HG03442 (cell line): Measurements from ENCODE around the gene APC2.
"Not testable (repeated sequence)": the region's sequence is repeated elsewhere in the genome, so short reads cannot be mapped to it uniquely, and the experiment has no call there.

Experiments
- ATAC-seq: cut with Tn5 transposase; IDR thresholded peaks from one replicate; pipeline ENCODE4 v1.9.1; 2021; ENCODE audit warnings: mild to moderate bottlenecking, moderate library complexity; ENCODE audit not compliant: unreplicated experiment

The APC2 gene

DNA sequence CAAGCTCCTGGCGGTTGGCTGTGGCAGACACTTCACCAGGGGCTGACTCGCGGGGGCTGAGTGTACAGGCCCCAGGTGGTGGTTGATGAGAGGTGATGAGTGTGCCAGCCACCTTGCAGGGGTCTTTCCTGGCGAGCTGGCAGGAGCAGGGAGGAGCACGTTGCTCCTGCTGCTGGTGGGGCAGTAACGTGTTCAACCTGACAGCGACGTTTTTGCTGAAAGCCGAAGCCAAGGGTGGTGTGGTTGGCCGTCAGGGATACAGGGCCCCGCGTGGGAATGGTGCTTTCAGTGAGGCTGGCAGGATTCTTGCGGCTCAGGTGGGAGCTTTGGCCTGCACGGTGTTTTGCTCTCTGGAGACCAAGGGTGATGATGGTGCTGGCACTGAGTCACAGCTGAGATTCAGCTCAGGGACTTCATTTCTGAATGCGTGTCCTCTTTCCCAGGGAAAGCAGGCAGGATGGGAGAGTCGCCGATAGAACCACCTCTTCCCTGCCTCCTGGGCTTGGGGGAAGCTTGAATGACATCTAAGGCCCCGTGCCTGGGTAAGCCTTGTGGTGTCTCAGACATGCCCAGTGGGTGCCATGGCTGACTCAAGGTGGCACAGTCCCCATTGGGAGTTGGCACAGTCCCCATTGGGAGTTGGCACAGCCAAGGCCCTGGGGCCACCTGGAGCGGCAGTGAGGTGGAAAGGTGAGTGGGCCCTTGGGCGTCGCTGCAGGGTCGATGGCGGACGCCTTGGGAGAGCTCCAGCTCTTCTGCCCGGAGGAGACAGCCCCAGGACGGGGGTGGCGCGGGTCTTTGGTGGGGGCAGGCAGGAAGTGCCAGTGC, 33.7 kb upstream of the APC2 start:
- ATAC-seq, result no peak

DNA sequence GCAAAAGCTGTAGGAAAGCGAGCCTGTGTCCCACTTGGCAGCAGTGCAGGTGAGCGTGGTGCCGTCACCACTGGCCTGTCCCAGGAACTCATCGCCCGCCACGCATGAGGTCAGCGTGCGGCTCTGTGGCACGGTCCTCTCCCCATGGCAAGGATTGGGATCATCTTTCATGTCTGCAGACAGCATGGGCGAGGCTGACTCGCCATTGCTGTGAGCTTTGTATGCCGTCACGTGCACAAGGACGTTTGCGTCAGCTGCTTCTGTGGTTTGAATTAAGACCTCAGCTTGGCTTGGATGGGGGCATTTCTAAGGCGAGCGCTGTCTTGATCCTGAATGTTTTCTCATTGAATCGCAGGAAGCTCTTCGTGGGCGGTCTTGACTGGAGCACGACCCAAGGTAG, 32.8 kb upstream of the APC2 start:
- ATAC-seq, result no peak

DNA sequence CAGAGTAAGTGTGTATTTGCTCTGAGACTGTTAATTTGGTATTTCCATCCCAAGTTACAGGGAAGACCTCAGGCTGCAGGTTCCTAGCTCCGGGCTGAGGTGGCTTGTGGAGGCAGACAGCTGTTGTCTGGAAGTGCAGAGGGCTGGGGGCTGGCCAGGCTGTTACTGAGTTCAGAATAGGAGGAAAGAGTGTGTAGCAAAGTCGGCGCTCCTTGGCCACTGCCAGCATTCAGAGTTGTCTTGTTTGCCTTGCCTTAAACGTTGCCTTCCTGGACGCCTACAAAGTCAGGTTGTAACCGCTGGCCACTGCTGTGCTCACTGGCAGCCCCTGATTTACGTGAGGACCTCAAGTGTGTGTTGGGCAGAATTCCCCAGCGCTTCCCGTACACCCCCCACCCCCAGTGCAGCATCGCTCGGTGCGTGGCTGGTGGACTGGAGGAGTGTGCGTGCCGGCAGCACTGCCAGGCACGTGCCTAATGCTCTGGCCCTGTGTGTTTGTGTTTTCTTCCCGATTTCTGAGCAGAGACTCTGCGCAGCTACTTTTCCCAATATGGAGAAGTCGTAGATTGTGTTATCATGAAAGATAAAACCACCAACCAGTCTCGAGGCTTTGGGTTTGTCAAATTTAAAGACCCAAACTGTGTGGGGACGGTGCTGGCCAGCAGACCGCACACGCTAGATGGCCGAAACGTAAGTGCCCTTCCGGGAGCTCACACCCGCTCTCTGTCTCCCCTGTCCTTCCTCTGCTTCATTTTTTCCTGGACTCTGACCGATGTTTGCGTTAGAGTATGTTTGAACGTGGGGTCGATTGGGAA, 32.0 kb upstream of the APC2 start:
- ATAC-seq, result no peak

DNA sequence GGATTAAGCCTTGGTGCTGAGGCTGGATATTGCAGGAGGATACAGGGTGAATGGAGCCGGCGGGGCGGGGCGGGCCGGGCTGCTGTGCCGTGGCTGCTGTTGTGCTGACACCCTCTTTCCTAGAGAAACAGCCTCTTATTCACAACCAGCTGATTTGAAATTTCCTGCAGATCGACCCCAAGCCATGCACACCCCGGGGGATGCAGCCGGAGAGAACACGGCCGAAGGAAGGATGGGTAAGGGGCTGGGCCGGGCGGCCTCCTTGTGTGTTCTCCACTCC, 31.5 kb upstream of the APC2 start:
- no peak for ATAC-seq

DNA sequence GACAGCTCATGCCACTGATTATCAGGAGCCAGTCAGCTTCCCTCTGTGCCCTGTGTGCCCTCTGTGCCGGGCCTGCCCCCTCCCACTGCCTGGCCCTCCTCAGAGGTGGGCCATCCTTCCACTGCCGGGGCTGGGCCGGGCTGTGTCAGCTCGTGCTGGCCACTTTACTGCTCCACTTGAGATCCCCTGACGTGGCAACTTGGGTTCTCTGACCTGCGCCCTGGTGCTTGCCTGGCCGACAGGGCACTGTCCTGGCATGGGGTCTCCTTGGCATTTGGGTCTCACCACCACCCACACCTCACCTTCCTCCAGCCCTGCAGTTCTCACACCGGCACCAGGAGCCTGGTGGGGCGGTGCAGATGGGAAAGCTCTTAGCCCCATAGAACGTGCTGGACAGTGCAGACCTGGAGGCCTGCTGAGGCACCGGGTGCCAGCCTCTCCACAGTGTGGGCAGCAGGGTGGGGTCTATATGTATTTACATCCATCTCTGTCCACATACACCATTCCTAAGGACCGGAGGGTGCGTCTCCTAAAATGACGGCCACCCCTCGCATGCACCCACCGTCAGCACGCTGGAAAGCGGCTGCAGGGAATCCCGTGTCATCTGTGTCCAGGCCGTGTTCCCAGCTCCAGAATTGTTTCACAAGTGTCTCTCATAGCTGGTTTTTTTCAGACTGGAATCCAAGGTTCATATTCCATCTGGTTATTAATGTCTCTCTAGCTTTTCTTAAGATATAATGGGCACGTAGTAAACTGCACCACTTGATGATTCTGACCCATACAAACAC, 30.8 kb upstream of the APC2 start:
- ATAC-seq, result no peak

DNA sequence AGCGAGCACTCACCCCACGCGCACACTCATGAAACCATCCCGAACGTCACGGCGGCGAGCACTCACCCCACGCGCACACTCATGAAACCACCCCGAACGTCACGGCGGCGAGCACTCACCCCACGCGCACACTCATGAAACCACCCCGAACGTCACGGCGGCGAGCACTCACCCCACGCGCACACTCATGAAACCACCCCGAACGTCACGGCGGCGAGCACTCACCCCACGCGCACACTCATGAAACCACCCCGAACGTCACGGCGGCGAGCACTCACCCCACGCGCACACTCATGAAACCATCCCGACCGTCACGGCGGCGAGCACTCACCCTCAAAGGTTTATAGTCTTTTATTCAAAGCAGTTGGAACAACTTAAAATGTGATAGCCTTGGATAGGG, 29.8 kb upstream of the APC2 start:
- ATAC-seq, result not testable (repeated sequence)

DNA sequence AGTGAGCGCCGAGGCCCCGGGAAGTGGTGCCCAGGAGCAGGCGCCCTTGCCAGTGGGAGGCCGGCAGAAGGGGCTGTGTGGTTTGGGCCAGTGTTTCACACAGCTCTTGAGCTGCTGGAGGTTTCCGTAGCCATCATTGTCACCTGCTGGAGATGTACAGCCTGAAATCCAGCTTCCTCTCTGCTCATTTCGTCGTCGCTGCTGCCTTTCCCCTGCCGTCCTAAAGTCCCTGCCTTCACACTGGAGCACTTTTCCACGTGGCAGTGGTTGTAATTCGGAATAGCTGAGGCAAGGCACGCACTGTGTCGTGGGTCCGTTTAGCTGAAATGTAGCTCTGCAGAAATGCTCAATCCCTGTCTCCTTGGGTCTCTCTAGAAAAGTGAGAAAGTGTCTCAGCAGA, 29.3 kb upstream of the APC2 start:
- ATAC-seq, result no peak

DNA sequence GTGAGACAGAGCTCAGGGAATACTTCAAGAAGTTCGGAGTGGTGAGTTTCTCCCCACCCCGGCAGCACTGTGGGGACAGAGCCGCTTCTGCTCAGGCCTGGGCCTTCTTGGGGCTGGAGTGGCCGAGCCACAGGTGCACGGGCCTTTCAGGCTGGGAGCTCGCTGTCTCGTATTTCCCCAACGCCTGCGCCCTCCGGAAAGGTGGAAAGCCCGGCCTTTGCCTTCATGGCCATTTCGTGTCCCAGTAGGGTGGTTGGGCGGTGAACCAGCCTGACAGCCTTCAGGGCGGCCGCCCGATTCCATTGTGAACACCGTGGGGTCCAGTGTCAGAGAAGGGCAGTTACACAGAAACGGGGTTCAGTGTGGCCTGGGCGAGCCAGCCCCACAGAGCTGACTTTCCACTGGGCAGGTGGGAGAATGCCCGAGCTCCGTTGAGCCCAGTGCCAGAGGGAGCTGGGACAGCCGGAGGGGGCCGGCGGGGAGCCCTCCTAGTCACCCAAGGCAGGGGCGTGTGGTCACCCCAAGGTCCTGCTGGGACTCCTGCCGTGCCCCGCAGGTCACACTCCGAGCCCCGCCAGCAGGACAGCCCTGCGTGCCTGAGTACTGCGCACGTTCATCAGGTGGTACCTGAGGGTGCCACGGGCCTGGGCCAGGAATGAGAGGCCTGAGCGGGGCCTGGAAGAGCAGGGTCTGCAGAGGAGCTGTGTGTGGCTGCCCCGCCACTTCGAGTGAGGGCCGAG, 28.5 kb upstream of the APC2 start:
- ATAC-seq, result no peak

DNA sequence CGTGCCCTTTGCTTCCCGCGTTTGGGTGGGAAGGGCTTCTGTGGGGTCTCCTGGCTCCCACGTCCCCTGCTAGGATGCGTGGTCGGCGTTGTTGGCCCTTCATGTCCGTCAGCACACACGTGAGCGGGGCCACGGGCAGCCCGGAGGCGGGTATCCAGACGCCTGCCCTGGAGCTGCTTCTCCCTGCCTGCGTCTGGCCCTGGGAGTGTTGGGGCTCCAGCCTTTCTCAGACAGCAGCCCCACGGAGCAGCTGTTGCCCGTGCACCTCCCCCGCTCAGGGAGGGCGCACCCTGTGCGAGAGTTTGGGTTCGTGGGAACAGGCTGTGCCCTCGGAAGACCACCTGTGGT, 28.0 kb upstream of the APC2 start:
- ATAC-seq, result no peak

DNA sequence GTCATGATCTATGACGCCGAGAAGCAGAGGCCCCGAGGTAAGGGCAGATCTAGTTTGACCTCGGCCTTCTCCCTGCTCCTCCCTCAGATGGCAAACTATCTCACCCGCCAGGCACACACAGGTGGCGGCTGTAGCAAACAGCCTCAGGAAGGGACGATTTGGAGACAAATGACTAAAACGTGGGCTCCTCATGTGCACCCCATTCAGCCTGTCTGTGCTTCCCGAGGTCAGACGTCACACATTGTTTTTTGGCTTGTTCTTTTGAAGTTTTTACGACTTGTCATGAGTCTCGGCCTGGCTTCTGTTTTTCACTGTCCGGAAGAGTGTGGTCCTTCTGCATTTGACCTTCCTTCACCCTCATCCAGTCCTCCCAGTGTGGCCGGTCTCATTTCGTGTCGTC, 27.6 kb upstream of the APC2 start:
- no peak for ATAC-seq

DNA sequence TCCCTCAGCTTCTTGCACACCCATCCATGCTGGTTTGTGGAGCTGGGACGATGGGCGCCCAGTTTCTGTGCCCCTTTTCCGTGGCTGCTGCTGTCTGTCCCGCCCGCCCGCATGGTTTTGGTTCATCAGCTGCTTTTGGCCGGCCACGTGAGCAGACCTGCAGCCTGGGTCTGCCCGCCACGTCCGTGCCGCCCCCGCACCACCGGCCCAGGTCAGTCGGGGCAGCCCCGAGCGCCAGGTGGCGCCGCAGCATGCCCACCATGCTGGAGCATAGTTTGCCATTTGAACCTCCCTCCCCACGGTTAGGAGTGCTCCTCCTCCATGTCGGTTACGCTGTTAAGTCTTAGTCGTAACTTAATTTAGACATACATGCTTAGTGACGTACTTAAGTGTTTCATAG, 27.0 kb upstream of the APC2 start:
- no peak for ATAC-seq

DNA sequence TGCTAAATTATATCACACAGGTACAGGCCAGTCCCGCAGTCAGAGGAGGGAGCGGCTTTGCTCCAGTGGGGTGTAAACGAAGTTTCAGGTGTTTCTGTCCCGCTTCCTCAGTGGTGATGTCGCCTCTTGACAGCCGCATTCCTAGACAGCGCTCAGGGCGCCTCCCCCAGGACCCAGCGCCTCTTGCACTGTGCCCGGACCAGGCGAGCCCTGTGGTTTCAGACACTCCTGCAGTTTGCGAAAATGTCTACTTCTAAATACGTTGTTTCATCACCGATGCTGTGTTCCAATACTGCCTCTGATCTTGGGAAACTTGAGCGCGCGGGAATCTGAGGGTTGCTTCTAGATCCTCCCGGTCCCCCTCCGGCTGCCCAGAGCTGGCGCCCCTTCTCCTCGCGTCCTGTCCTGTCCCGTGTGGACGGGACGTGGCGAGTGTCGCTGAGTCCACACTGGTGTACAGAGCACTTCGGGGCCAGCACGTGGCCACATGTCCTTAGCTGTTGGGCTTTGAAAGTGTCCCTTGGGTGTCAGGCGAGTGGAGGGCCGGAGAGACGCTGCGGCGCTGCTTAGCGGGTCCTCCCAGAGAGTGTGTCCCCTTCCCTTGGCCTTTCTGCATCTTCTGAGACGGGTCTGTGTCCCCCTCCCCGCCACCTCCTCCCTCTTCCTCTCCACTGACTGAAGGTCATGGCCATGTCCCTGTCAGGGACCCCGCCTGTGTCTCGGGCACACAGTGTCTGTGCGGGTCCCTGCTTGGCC, 26.3 kb upstream of the APC2 start:
- no peak for ATAC-seq

DNA sequence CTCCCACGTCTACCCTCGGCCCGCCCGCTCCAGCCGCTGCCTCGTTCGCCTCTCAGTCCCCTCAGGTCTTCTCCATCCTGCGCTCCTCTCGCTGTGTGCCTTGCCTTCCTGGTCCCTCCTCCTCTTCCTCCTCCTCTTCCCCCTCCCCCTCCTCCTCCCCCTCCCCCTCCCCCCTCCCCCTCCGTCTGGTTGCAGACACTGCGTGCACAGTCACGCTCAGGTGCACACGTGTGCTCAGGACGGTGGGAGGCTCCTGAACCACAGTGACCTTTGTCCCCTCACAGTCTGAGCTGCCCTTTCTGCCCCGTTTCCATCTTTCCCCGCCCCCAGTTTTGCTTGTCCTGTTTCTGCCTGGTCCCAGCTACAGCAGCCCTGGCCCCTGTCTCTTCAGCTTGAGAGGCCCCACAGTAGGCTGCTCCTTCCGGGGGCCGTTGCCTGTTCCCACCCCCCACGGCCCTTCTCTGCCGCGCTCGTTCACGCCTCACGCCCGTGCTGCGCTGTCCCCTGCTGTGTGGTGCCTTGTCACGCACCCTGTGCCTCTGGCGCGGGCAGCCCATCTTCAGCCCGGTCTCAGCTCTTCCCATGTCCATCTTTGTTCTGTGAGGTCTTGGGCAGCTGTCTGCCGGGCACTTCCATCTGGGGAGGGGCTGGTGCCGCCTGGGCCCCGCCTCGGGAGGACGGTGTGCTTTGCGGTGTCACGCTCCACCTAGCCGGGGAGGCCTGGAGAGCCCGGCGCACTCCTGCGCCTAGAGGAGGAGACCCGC, 25.5 kb upstream of the APC2 start:
- no peak for ATAC-seq

DNA sequence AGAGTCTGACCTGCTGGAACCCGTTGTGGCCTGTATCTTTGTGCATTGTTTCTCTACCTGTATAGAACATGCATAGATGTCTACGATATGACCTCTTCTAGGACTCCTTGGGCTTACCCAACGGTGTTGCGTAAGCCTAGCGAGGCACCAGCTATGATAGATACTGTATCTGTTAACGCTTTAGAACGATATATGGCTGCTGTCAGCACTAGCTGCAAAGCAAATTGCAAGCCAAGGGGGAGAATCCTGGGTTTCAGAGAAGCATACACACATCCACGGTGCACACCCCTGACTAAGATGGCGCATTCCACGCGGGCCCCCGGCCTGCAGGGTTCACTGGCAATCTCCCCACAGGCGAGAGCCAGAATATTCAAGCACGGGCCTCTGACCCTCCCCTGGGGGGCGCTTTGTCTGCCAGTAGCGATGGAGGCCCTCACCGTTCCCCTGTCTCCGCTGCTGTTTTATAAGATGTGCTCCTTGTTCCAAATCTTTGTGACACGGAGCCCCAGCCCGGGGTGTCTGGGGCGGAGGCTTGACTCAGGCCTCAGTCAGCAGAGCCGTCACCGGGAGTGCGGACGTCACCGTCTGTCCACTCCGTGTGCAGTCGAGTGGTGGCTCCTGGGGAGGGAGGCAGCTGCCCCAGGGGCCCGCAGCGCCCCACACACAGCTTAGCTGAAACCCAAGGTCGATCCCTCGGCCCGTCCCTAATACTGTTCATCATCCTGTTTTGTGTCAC, 24.7 kb upstream of the APC2 start:
- ATAC-seq, result no peak

DNA sequence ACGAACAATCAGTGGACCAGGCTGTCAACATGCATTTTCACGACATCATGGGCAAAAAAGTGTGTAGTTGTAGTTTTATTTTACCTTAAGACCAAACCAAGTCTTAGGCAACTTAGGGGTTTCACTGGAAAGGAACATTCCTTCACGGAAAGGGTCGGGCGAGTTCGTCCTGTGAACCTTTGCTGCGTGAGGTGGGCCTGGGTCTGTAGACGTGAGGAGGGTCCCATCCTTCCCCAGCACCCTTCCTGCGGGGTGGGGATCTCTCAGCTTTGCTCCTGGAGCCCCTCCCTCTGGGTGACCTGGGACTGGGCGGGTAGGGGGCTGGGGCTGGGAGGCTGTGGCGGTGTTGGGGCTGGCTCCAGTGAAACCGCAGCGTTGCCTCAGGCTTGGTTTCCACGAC, 24.0 kb upstream of the APC2 start:
- no peak for ATAC-seq

DNA sequence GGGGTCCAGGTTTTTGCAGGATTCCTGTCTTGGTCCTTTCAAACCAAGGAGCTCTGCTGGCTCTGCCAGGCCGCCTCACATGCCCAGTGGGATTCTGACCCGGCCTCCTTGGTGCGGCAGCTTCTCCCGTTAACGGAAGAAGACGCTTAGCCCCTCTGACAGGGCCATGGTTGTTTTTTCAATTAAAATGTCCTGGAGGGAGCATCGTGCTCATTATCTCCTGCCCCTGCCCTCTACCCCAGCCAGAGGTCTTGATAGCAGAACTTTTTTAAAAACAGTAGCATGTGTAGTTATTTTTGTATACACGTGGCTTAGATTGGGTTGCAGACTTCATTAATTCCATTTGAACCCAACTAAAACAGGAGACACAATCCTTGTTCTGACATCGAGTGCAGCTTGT, 23.2 kb upstream of the APC2 start:
- no peak for ATAC-seq

DNA sequence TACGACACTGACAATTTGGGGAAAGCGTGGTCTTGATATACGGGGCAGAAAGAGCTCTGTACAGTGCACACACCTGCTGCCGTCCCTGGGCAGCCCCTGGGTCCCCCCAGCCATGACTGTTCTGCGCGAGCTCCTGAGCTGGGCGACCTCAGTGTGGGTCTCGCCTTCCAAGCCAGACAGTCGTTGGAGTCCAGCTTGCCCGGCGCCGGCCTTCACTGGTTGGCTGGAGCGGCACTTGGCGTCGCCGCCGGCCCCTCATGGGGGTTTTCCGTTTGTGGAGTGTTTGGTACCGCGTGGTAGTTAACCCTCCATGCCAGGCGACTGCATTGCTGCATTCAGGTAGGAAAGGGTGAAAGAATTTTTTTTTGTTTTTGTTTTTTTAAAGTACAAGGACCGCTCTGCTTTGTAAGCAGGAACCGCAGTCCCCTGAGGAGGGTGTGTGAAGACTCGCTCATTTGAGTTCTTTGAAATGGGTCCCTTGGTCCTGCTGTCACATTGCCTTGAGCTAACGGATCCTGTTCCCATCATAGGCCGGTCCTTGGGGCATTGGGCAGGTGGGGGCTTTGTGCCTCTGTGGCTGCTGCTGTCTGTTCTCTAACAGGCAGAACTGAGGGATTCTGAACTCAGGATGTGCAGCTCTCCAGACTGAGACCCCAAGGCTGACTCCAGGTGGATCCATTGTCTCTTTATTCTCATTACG, 22.6 kb upstream of the APC2 start:
- no peak for ATAC-seq

DNA sequence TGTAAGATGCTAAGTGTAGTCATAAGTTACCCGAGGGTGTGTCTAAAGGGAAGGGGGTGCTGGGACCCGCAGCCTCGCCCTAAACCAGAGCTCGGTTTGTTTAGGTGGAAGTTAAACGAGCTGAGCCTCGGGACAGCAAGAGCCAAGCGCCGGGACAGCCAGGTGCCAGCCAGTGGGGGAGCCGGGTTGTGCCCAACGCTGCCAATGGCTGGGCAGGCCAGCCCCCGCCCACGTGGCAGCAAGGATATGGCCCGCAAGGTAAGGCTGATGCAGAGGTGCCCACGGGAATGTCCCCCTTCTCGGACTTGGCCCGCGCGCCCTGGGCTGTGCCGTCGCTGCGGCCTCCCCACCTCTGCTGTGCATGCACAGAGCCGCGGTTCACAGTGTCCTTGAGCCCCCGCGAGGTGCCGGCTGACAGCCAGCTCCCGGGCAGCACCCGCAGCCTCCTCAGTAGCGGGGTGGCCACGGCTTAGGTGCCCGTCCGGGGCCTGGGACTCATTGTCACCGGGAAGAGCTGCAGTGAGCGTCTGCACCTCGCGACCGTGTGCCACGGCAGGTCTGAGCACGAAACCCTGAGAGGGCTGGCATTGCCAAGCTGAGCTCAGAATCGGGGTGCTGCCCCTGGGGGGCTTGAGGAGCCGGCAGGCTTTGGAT, 21.1 kb upstream of the APC2 start:
- no peak for ATAC-seq
